Hematopoietic multipotent progenitor cell treated with erythropoietin and hydrocortisone succinate and interleukin-3 and kit ligand, for 8 days (in vitro differentiated cells): ENCODE data around the gene CAMSAP3.

Source experiments
- DNase-seq: peaks from one replicate; pipeline ENCODE4 v3.0.0-alpha.2; 2015

The CAMSAP3 gene

GRCh38 chr19:7632340-7633203 is 36.9 kb downstream of the CAMSAP3 start:
- no peak for DNase-seq

- no peak for DNase-seq
Measured at GRCh38 chr19:7633698-7634097, 38.0 kb downstream of the CAMSAP3 start, which contains the start of gene PCP2. Gene PCP2 (minus strand): TSS chr19:7633719. CDS start chr19:7633457, 262 bp downstream.

GRCh38 chr19:7635670-7636069 is 40.0 kb downstream of the CAMSAP3 start:
- DNase-seq, result no peak

GRCh38 chr19:7636317-7636690 is 40.6 kb downstream of the CAMSAP3 start:
- no peak for DNase-seq

- peak; percentile 71 for DNase-seq
Measured at GRCh38 chr19:7636691-7637373, 41.2 kb downstream of the CAMSAP3 start, which contains the start of gene STXBP2. Gene STXBP2 (plus strand): TSS chr19:7637110. CDS start chr19:7637150, 40 bp downstream.

GRCh38 chr19:7637374-7638256 is 42.0 kb downstream of the CAMSAP3 start:
- peak; percentile 69 for DNase-seq

- peak; percentile 10 for DNase-seq
Measured at GRCh38 chr19:7638802-7639465, 43.3 kb downstream of the CAMSAP3 start.

- DNase-seq, result no peak
Measured at GRCh38 chr19:7639863-7640348, 44.2 kb downstream of the CAMSAP3 start.

GRCh38 chr19:7640803-7641202 is 45.1 kb downstream of the CAMSAP3 start:
- no peak for DNase-seq

GRCh38 chr19:7641290-7642276 is 45.9 kb downstream of the CAMSAP3 start:
- DNase-seq, result peak; percentile 16

GRCh38 chr19:7642295-7643030 is 46.8 kb downstream of the CAMSAP3 start:
- DNase-seq, result no peak

GRCh38 chr19:7643031-7643415 is 47.4 kb downstream of the CAMSAP3 start:
- DNase-seq, result no peak

GRCh38 chr19:7643629-7644549 is 48.2 kb downstream of the CAMSAP3 start:
- DNase-seq, result peak; percentile 46

GRCh38 chr19:7644550-7644877 is 48.9 kb downstream of the CAMSAP3 start:
- DNase-seq, result no peak

- no peak for DNase-seq
Measured at GRCh38 chr19:7645163-7645562, 49.5 kb downstream of the CAMSAP3 start.

- no peak for DNase-seq
Measured at GRCh38 chr19:7645656-7646425, 50.2 kb downstream of the CAMSAP3 start.

GRCh38 chr19:7646426-7646700 is 50.7 kb downstream of the CAMSAP3 start:
- no peak for DNase-seq

GRCh38 chr19:7647156-7647555 is 51.5 kb downstream of the CAMSAP3 start:
- no peak for DNase-seq
